ENCODE results near the gene HSPB1. TPM values are rescaled to one million over a fixed set of nuclear protein-coding genes. Genes with fewer than 3 reads are reported as not detected.
"Not testable (repeated sequence)": the region's sequence is repeated elsewhere in the genome, so short reads cannot be mapped to it uniquely, and the experiment has no call there.

Gene HSPB1
- total RNA-seq, 1 donor from 2014 or later: 57.1 TPM

DNA sequence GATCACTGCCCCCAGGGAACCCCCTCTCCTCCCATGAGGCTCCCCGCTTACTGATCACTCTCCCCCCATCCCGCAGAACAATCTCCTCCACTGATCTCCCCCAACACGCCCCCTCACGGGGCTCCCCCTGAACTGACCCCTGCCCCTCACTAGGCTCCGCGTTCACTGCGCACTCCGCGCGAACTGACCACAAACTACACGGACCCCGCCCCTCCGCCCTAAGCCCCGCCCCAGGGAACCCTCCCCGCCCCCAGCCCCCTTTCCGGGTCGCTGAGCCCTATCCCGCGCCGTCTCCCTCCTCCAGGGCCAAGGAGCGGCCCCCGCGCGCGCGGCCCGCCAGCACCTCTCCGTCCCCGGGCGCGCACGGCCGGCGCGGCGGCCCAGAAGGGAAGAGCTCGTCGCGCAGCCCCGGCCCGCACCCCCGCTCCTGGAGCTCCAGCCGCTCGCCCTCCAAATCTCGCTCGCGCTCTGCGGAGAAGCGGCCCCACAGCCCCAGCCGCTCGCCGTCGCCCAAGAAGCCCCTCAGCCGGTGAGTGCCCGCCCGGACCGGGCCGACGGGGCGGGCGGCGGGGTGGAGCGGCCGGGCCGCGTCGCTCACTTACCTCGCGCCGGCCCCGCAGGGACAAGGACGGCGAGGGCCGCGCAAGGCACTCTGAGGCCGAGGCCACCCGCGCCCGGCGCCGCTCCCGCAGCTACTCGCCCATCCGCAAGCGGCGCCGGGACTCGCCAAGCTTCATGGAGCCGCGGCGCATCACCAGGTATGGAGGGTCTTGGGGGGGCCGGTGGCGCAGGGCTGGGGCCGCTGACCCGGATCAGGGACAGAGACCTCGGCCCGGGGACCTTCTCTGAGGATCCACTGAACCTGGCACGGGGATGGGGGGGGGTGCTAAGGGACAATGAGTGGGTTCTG, 19.9 kb upstream of the HSPB1 start:
- H3K36me3 Mint-ChIP-seq (ENCODE audit: low read depth): no peaks in the 10 kb centered on the region
- TF ChIP-seq, protein P1, sequence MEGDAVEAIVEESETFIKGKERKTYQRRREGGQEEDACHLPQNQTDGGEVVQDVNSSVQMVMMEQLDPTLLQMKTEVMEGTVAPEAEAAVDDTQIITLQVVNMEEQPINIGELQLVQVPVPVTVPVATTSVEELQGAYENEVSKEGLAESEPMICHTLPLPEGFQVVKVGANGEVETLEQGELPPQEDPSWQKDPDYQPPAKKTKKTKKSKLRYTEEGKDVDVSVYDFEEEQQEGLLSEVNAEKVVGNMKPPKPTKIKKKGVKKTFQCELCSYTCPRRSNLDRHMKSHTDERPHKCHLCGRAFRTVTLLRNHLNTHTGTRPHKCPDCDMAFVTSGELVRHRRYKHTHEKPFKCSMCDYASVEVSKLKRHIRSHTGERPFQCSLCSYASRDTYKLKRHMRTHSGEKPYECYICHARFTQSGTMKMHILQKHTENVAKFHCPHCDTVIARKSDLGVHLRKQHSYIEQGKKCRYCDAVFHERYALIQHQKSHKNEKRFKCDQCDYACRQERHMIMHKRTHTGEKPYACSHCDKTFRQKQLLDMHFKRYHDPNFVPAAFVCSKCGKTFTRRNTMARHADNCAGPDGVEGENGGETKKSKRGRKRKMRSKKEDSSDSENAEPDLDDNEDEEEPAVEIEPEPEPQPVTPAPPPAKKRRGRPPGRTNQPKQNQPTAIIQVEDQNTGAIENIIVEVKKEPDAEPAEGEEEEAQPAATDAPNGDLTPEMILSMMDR (conservative IDR thresholded peaks at IDR 0.05): no peak
- DNase-seq (ENCODE audit: low read depth, low spot score): no peak
- peaks cover 9% of the 10 kb centered on the region for H3K4me1 Mint-ChIP-seq
- H3K27ac Mint-ChIP-seq (ENCODE audit: unreplicated experiment): no peak overlapping the region
- no peaks in the 10 kb centered on the region for H3K9me3 Mint-ChIP-seq
- H3K27me3 Mint-ChIP-seq (ENCODE audit: low read depth): peaks cover 77% of the 10 kb centered on the region
- peak overlapping the region; percentile 34 for H3K4me3 Mint-ChIP-seq

GRCh38 chr7:76283254-76284159, 19.0 kb upstream of the HSPB1 start:
- peaks cover 9% of the 10 kb centered on the region for H3K4me1 Mint-ChIP-seq
- no peak overlapping the region for H3K27ac Mint-ChIP-seq (ENCODE audit: unreplicated experiment)
- no peaks in the 10 kb centered on the region for H3K36me3 Mint-ChIP-seq (ENCODE audit: low read depth)
- no peak for DNase-seq (ENCODE audit: low read depth, low spot score)
- peak overlapping the region; percentile 77 for H3K4me3 Mint-ChIP-seq
- TF ChIP-seq, protein P1 (conservative IDR thresholded peaks at IDR 0.05): no peak
- H3K9me3 Mint-ChIP-seq: no peaks in the 10 kb centered on the region
- peaks cover 68% of the 10 kb centered on the region for H3K27me3 Mint-ChIP-seq (ENCODE audit: low read depth)

- peaks cover 52% of the 10 kb centered on the region for H3K27me3 Mint-ChIP-seq (ENCODE audit: low read depth)
- no peak overlapping the region for H3K4me3 Mint-ChIP-seq
- H3K9me3 Mint-ChIP-seq: no peaks in the 10 kb centered on the region
- no peaks in the 10 kb centered on the region for H3K36me3 Mint-ChIP-seq (ENCODE audit: low read depth)
- no peak overlapping the region for H3K27ac Mint-ChIP-seq (ENCODE audit: unreplicated experiment)
- no peak for DNase-seq (ENCODE audit: low read depth, low spot score)
- peaks cover 16% of the 10 kb centered on the region for H3K4me1 Mint-ChIP-seq
- TF ChIP-seq, protein P1 (conservative IDR thresholded peaks at IDR 0.05): no peak
Measured at GRCh38 chr7:76285604-76286374, 16.7 kb upstream of the HSPB1 start.

DNA sequence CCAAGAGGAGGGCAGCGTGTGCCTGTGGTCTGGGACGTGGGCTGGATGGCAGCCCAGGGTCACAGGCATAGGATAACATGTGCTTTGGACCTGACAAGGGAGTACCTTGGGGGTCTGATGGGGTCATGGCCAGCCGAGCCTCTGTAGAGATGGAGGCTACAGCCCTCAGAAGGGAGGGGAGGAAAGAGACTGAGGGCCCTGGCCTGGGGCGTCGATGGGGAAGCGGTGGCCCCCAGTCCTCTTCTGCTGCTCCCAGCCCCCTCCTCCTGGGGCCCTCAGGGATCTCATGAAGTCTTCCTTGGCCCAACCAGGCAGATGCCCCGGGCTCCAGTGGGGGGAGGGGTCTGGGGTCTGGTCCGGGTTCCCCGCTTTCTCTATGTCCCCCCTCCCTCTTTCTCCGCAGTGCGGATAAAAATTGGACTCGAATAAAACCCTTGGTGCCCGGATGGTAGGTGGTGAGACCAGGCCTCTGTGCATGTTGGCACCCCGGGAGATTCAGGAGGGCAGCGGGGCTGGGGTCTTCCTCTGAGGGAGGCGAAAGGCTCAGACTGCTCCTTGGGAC, 15.6 kb upstream of the HSPB1 start:
- Mint-ChIP-seq H3K36me3 (ENCODE audit: low read depth) (no peaks in the 10 kb centered on the region), H3K4me3 (no peak overlapping the region), H3K9me3 (no peaks in the 10 kb centered on the region), H3K4me1 (peaks cover 18% of the 10 kb centered on the region), H3K27me3 (ENCODE audit: low read depth) (peaks cover 44% of the 10 kb centered on the region), H3K27ac (ENCODE audit: unreplicated experiment) (no peak overlapping the region)
- no peak for DNase-seq (ENCODE audit: low read depth, low spot score)
- TF ChIP-seq, protein P1 (conservative IDR thresholded peaks at IDR 0.05): no peak

- not testable (repeated sequence) for H3K36me3 Mint-ChIP-seq (ENCODE audit: low read depth); H3K9me3 Mint-ChIP-seq; DNase-seq (ENCODE audit: low read depth, low spot score); H3K27ac Mint-ChIP-seq (ENCODE audit: unreplicated experiment); H3K4me3 Mint-ChIP-seq
- Mint-ChIP-seq H3K27me3 (ENCODE audit: low read depth) (peaks cover 13% of the 10 kb centered on the region), H3K4me1 (peaks cover 18% of the 10 kb centered on the region)
Measured at GRCh38 chr7:76290847-76291350, 11.6 kb upstream of the HSPB1 start.

Data from neural crest cell (in vitro differentiated cells).